ENCODE data around the gene LRRC18. TPM values are rescaled to one million over a fixed set of nuclear protein-coding genes. Genes with fewer than 3 reads are reported as not detected.

The LRRC18 gene
- total and polyA plus RNA-seq, 9 of the 15 experiments (the other 6 are each of a cell fraction or from before 2014, with no cell fraction given) = not detected

DNA sequence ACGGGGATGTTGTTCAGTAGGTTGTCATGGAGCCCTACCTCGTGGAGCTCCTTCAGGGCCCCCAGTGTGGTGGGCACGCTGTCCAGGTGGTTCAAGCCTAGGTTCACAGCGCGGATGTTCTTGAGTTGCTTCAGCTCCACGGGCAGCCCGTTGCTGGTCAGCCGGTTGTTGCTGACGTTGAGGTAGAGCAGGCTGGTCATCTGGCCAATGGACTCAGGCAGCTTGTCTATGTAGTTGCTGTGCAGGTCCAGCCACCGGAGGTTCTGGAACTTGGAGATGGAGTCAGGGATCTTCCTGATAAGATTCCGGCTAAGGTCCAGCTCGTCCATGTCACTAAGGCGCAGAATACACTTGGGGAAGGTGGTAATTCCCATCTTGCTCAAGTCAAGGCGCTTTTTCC is 26.0 kb downstream of the LRRC18 start (continued):
- TF ChIP-seq, protein P1, sequence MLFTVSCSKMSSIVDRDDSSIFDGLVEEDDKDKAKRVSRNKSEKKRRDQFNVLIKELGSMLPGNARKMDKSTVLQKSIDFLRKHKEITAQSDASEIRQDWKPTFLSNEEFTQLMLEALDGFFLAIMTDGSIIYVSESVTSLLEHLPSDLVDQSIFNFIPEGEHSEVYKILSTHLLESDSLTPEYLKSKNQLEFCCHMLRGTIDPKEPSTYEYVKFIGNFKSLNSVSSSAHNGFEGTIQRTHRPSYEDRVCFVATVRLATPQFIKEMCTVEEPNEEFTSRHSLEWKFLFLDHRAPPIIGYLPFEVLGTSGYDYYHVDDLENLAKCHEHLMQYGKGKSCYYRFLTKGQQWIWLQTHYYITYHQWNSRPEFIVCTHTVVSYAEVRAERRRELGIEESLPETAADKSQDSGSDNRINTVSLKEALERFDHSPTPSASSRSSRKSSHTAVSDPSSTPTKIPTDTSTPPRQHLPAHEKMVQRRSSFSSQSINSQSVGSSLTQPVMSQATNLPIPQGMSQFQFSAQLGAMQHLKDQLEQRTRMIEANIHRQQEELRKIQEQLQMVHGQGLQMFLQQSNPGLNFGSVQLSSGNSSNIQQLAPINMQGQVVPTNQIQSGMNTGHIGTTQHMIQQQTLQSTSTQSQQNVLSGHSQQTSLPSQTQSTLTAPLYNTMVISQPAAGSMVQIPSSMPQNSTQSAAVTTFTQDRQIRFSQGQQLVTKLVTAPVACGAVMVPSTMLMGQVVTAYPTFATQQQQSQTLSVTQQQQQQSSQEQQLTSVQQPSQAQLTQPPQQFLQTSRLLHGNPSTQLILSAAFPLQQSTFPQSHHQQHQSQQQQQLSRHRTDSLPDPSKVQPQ (CRISPR knock-in tag; IDR thresholded peaks at IDR 0.05; ENCODE audit: borderline replicate concordance) = no peak
- TF ChIP-seq SRSF3 (IDR thresholded peaks at IDR 0.05; ENCODE audit: insufficient read depth, low read length) (no peak), CCNT2 (IDR thresholded peaks at IDR 0.05; ENCODE audit: borderline replicate concordance, extremely low read depth, insufficient read length, low read depth, low read length) (no peak)

GRCh38 chr10:48910548-48910947 is 29.1 kb downstream of the LRRC18 start:
- in situ Hi-C loops (cut with MboI) = no loop called here

More at GRCh38 chr10:48910548-48910947, 29.1 kb downstream of the LRRC18 start:
- DNase-seq (ENCODE audit: extremely low read depth in 1 of 4, low spot score in 3 of 4) = no peak
- CTCF ChIA-PET (ENCODE audit: low intra/inter-chr PET ratio) = no interaction called here
- no peak overlapping the region for H3K27ac ChIP-seq (ENCODE audit: extremely low read depth, low read depth, low read length)
- H3K79me2 ChIP-seq (ENCODE audit: control insufficient read depth, insufficient read depth, low read length) = no peaks in the 10 kb centered on the region
- no peaks in the 10 kb centered on the region for H3K9me3 ChIP-seq (replicated peaks; ENCODE audit: control insufficient read depth, insufficient read depth, low read depth, low read length)
- no peak for ATAC-seq
- H3K9me1 ChIP-seq (ENCODE audit: control insufficient read depth, insufficient read depth, low read length) = peaks cover 5% of the 10 kb centered on the region
- no peak for TF ChIP-seq PML (IDR thresholded peaks at IDR 0.05; ENCODE audit: low read length)
- TF ChIP-seq ETV1 (tag; conservative IDR thresholded peaks at IDR 0.05; ENCODE audit: low read depth) = no peak
- TF ChIP-seq, protein P2, sequence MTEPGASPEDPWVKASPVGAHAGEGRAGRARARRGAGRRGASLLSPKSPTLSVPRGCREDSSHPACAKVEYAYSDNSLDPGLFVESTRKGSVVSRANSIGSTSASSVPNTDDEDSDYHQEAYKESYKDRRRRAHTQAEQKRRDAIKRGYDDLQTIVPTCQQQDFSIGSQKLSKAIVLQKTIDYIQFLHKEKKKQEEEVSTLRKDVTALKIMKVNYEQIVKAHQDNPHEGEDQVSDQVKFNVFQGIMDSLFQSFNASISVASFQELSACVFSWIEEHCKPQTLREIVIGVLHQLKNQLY (CRISPR knock-in tag; conservative IDR thresholded peaks at IDR 0.05) = no peak
- no peak for TF ChIP-seq ZFP1 (CRISPR knock-in tag; IDR thresholded peaks at IDR 0.05)
- TF ChIP-seq PBX2 (CRISPR knock-in tag; IDR thresholded peaks at IDR 0.05; ENCODE audit: low read depth) = no peak
- no peak for TF ChIP-seq PBX2 (tag; conservative IDR thresholded peaks at IDR 0.05; ENCODE audit: low read depth)
- no peak overlapping the region for H3K9ac ChIP-seq (ENCODE audit: insufficient read depth in 1 of 2, low read depth in 2 of 2, low read length in 2 of 2)
- intact Hi-C loops (cut with micrococcal nuclease) = no loop called here
- H3K27me3 ChIP-seq (ENCODE audit: control insufficient read depth in 2 of 2, insufficient read depth in 2 of 2, low read length in 2 of 2) = peaks cover 15 to 36% of the 10 kb centered on the region in 2 experiments; a peak in 4 of 5 replicates
- POLR2A ChIA-PET = no interaction called here
- no TSS peak for BruUV-seq (replicated peaks)
- 0% methylated on average over 5 of the region's 5 CpGs for WGBS (ENCODE audit: insufficient coverage, low coverage, missing lambda C conversion rate)
- no peak overlapping the region for H3K4me2 ChIP-seq (ENCODE audit: insufficient read depth, low read length)
- no peak for FAIRE-seq
- H2AFZ ChIP-seq (ENCODE audit: low read depth, low read length) = no peak overlapping the region
- H3K4me1 ChIP-seq (replicated peaks in 1 of 2; ENCODE audit: control insufficient read depth in 2 of 2, insufficient read depth in 2 of 2, low read length in 2 of 2) = no peaks in the 10 kb centered on the region
- no peak overlapping the region for H3K4me3 ChIP-seq
- H3K36me3 ChIP-seq (ENCODE audit: control insufficient read depth, insufficient read depth, low read length) = no peaks in the 10 kb centered on the region
- H4K20me1 ChIP-seq (replicated peaks; ENCODE audit: control insufficient read depth, insufficient read depth, low read length) = no peaks in the 10 kb centered on the region

Measured in K562 (cell line).